HG03064 (cell line): ENCODE data around the gene TPST1.

Source experiments
- ATAC-seq: cut with Tn5 transposase; IDR thresholded peaks from one replicate; pipeline ENCODE4 v1.9.1; 2021; ENCODE audit warnings: low read depth; ENCODE audit not compliant: unreplicated experiment

The TPST1 gene

GRCh38 chr7:66237906-66238772, 33.0 kb downstream of the TPST1 start:
- ATAC-seq: no peak

GRCh38 chr7:66238773-66239466, 33.8 kb downstream of the TPST1 start:
- ATAC-seq: no peak

GRCh38 chr7:66239467-66239856, 34.3 kb downstream of the TPST1 start:
- no peak for ATAC-seq

DNA sequence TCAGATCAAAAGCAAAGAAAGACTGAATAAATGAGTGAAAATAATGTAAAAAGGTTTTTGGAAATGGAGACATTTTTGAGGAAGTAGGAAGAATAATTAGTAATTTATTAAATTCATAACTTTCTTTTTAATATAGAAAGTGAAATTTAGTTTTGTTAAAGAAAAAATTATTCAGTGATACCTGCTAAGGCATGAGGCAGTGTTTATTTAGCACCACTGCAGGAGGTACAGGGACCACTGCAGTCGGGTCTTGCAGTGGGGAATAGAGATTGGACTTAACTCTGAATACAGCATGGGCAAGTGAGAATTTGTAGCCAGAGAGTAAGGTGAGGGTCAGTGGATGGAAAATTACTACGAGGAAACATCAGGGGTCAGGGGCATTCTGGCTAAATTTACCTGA, 39.9 kb downstream of the TPST1 start:
- ATAC-seq: no peak

DNA sequence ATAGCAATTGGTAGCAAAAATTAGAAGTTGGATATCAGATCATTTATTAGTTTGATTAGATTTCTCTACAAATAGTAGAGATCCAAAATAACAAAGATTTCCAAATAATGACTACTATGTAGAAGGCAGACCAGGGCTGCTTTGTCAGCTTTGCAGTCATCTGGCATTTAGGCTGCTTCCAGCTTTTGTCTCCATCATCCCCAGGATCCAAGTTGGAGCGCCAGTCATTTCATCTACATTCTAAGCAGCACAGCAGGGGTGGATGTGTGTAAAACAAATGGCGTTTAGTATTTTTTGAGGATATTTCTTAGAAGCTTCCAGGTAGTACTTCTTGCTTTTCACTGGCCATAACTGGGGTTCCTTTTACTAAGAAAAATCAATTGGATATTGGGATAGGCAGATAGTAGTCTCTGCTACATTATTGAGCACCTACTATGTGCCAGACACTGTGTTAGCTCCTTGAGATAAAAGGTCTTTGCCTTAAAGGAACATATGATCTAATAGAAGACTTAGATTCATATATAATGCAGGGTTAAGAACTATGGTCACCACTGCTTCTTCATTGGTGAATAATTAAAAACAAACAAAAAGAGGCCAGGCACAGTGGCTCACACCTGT, 41.5 kb downstream of the TPST1 start:
- ATAC-seq: no peak

DNA sequence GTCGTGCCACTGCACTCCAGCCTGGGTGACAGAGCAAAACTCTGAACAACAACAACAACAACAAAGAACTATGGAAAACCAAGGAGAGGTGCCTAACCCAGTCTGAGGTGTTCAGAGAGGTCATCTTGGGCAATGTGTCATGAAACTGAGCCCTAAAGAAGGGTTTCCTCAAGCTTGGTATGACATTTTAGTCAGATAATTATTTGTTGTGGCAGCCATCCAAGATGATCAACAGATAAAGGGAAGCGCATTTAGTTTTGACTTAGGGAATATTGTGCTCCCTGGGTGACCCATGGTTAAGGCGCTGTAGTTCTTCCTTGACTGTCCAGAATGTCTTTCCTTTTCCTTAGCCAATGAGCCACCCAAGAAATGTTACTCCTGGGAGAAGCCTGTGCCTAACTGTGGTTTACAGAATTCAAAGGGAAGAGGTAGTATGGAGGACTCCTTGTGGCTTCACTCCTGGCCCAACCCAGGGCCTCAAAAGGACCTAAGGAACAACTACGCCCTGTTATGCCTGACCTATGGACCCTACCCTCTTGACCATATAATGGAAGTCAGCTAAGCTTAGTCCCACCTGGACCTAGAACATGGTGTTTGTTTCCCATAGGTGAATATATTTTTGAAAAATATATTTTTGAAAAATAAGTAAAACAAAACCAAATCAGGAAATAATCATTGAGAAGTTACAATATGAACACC, 42.4 kb downstream of the TPST1 start:
- ATAC-seq: no peak

- no peak for ATAC-seq
Observed at GRCh38 chr7:66250711-66251110, 45.6 kb downstream of the TPST1 start.

- no peak for ATAC-seq
Observed at GRCh38 chr7:66255534-66256100, 50.5 kb downstream of the TPST1 start.

DNA sequence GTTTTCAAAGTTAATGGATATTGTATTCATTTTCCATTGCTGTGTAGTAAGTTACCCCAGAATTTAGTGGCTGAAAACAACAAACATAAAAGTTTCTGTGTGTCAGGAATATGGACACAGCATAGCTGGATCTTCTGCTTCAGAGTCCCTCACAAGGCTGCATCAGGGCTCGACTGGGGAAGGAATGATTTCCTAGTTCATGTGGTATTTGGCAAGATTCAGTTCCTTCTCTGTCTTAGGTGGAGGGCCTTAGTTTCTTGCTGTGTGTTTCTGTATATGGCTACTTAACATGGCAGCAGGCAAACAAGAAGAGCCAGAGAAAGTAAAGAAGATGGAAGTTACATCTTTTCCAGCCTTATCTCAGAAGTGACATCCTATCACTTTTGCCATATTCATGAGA, 51.1 kb downstream of the TPST1 start:
- ATAC-seq: no peak

GRCh38 chr7:66257481-66257880, 52.3 kb downstream of the TPST1 start:
- no peak for ATAC-seq

DNA sequence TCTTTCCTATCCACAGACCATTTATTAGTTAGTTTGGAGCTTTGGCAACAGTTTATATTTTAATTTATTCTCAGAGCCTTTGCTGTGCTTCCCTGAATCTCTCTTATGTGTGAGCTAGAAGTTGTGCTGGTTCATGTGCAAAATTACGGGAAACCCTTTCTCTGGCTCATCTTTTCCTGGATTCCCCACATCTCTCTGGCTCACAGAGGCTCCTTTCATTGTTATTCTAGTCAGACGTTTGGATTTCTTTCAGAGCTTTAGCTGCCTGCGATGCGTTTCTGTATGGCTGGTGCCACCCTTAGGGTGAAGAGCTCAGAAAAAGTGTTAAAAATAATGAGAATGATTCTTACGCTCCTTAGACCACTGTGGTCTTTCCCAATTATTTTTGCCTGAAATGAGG, 53.3 kb downstream of the TPST1 start:
- ATAC-seq: no peak

DNA sequence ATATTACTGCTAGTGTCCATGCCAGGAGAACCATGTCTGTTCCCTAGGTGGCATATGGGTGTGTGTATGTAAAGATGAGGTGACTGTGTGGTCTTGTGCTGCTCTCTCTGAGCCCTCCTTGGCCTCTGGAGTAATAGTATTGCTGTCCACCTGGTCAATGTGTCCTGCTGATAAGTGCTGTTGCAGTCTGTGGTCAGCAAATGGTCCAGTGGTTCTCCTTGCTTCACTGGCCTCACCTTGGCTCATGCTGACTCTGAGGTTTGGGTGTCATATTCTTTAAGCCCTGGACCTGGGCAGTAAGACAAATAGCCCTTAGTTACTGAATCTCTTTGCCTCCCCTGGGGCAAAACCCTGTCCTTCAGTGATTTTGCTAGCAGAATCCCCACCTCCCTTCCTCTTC, 56.8 kb downstream of the TPST1 start:
- ATAC-seq: no peak

DNA sequence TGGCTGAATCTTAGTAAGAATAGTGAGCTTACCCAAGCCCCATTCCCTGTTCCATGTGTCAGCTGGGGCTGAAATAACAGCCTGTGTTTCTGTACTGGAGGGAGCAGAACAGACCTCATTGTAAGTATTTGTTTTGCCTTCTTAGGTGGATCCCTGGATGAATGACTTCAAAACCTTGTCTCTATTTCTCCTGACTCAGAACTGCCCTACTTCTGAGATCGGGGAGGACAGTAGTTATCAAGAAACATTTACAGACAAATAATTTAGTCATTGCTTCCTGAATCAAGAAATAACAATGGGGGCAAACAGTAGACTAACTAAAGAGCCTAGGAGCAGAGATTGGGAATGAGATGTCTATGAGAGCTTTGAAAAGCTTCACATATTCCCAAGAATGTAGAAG, 58.8 kb downstream of the TPST1 start:
- ATAC-seq: no peak

DNA sequence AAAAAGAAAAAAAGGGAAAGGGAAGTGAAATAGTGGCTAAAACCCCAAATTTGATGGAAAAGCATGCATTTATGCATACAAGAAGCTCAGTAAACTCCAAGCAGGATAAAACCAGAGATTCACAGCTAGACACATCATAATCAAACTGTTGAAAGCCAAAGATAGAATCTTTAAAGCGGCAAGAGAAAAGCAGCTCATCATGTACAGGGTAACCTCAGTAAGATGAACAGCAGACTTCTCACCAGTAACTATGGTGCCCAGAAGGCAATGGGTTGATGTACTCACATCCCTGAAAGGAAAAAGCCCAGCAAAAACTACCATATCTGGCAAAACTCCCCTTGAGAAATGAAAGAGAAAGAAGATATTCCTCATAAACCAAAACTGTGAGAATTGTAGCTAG, 60.4 kb downstream of the TPST1 start:
- ATAC-seq: no peak

DNA sequence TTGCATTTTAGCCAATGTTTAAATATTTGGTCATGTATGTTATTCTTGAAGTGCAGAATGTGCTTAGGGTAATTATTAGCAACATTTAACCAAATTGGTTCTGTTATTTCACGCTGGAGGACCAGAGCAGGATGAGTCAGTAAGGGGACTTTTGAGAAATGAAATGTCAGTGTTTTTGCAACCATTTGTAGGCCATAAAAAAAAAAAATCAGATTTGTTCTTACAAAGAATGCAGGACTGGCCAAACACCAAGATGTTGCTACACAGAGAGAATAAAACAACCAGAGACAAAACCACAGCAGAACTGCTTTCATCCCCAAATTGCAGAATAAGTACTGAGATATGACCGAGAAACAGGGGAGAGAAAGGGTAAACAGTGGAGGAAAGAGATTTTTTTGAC, 62.1 kb downstream of the TPST1 start:
- ATAC-seq: no peak

GRCh38 chr7:66269978-66270377, 64.8 kb downstream of the TPST1 start:
- no peak for ATAC-seq

DNA sequence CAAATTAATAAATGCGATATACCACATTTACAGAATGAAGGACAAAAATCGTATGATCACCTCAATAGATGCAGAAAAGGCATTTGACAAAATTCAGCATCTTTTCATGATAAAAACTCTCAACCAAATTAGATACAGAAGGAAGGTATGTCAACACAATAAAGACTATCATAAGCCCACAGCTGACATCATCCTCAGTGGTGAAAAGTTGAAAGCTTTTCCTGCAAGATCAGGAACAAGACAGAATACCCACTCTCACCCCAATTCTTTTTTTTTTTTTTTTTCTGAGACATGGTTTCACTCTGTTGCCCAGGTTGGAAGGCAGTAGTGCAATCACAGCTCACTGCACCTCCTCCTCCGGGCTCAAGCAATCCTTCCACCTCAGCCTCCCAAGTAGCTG, 67.2 kb downstream of the TPST1 start:
- no peak for ATAC-seq

DNA sequence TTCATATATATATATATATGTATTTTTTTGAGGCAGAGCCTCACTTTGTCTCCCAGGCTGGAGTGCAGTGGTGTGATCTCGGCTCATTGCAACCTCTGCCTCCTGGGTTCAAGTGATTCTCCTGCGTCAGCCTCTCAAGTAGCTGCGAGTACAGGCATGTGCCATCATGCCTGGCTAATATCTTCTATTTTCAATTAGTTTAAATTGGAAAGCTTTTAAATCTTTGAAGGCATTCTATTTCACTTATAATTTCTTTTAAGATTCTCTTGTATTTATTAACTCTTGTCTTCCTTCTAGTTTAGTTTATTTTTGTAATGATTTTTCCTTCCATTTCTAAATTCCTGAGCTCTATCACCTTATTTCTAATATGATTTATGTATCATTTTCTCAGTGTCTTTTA, 71.2 kb downstream of the TPST1 start:
- no peak for ATAC-seq

GRCh38 chr7:66277492-66277891, 72.4 kb downstream of the TPST1 start:
- ATAC-seq: no peak

- ATAC-seq: no peak
Observed at GRCh38 chr7:66279912-66280311, 74.8 kb downstream of the TPST1 start.
